Activated CD4-positive, alpha-beta memory T cell treated with anti-CD3 and anti-CD28 coated beads, Interleukin-2, amount 10 ng/mL, durations not matched to agents 7 days and 5 days (primary cell): ENCODE results near the gene RMND5A. TPM values are rescaled to one million over a fixed set of nuclear protein-coding genes. Genes with fewer than 3 reads are reported as not detected.

ENCODE experiments used
- CTCF ChIA-PET: fragments of 350-600 bp; sonication (Branson Sonifier 250); formaldehyde crosslinking; loops from one replicate; lab custom pipeline; 2021; ENCODE audit warnings: antibody characterized with exemption, inconsistent platforms; lab: Charles Lee
- POLR2A ChIA-PET: fragments of 350-600 bp; sonication (Branson Sonifier 250); formaldehyde crosslinking; loops from one replicate; lab custom pipeline; 2021; ENCODE audit warnings: antibody characterized with exemption; lab: Charles Lee
- DNase-seq: peaks from one replicate; pipeline ENCODE4 v3.0.0-alpha.2; 2020
- H3K27ac Mint-ChIP-seq: one replicate; pipeline ENCODE4 v1.8.0; 2021; ENCODE audit warnings: mild to moderate bottlenecking, mixed read lengths
- H3K27me3 Mint-ChIP-seq: one replicate; pipeline ENCODE4 v1.8.0; 2021; ENCODE audit warnings: mixed read lengths
- H3K36me3 Mint-ChIP-seq: one replicate; pipeline ENCODE4 v1.8.0; 2021; ENCODE audit warnings: low read depth, mixed read lengths
- H3K4me1 Mint-ChIP-seq: one replicate; pipeline ENCODE4 v1.8.0; 2021; ENCODE audit warnings: mixed read lengths
- H3K4me3 Mint-ChIP-seq: one replicate; pipeline ENCODE4 v1.8.0; 2021; ENCODE audit warnings: mild to moderate bottlenecking, mixed read lengths
- H3K9me3 Mint-ChIP-seq: one replicate; pipeline ENCODE4 v1.8.0; 2021; ENCODE audit warnings: mixed read lengths
- total RNA-seq, 2 experiments: library from RNA; stranded (reverse); gene quantifications; one replicate each; pipeline ENCODE4 v1.2.3, GENCODE V29; 2021

The RMND5A gene
- total RNA-seq, 2 experiments from 2014 or later, result 27.5 to 29.6 TPM

GRCh38 chr2:86793752-86794151, 73.7 kb downstream of the RMND5A start:
- CTCF ChIA-PET, result no interaction called here
- H3K27me3 Mint-ChIP-seq, result peaks cover 67% of the 10 kb centered on the region
- peak overlapping the region; percentile 9 for H3K27ac Mint-ChIP-seq
- peaks cover 40% of the 10 kb centered on the region for H3K4me1 Mint-ChIP-seq
- peaks cover 22% of the 10 kb centered on the region for H3K9me3 Mint-ChIP-seq
- H3K4me3 Mint-ChIP-seq, result no peak overlapping the region
- no peak for DNase-seq
- POLR2A ChIA-PET, result no interaction called here
- peaks cover 19% of the 10 kb centered on the region for H3K36me3 Mint-ChIP-seq

- Mint-ChIP-seq H3K36me3 (peaks cover 19% of the 10 kb centered on the region), H3K4me1 (peaks cover 39% of the 10 kb centered on the region), H3K9me3 (peaks cover 22% of the 10 kb centered on the region), H3K4me3 (no peak overlapping the region), H3K27ac (no peak overlapping the region), H3K27me3 (peaks cover 60% of the 10 kb centered on the region)
- CTCF ChIA-PET, result interaction anchor here (1.0 kb wide), 1 partner anchor 12 kb away, joined by 4 read pairs; no protein-coding TSS in a partner anchor
- POLR2A ChIA-PET, result no interaction called here
- no peak for DNase-seq
These were observed 74.8 kb downstream of the RMND5A start for GRCh38 chr2:86794861-86795260.

- CTCF ChIA-PET, result no interaction called here
- DNase-seq, result no peak
These were observed 80.9 kb downstream of the RMND5A start for GRCh38 chr2:86800856-86801567.

GRCh38 chr2:86806059-86806857, 86.2 kb downstream of the RMND5A start:
- no peaks in the 10 kb centered on the region for H3K36me3 Mint-ChIP-seq
- H3K27ac Mint-ChIP-seq, result no peak overlapping the region
- no peak overlapping the region for H3K4me3 Mint-ChIP-seq
- no peaks in the 10 kb centered on the region for H3K9me3 Mint-ChIP-seq
- POLR2A ChIA-PET, result interaction anchor here (0.6 kb wide), 1 partner anchor 37 kb away, joined by 3 read pairs; no protein-coding TSS in a partner anchor
- no peak for DNase-seq
- H3K4me1 Mint-ChIP-seq, result peaks cover 27% of the 10 kb centered on the region
- peaks cover 44% of the 10 kb centered on the region for H3K27me3 Mint-ChIP-seq
- CTCF ChIA-PET, result interaction anchor here (0.6 to 3.5 kb wide), 3 partner anchors 11 to 42 kb away, joined by 4 to 11 read pairs (median 5); no protein-coding TSS in a partner anchor

More at GRCh38 chr2:86800856-86801567, 80.9 kb downstream of the RMND5A start:
- H3K9me3 Mint-ChIP-seq, result peaks cover 13% of the 10 kb centered on the region
- H3K27ac Mint-ChIP-seq, result no peak overlapping the region
- H3K27me3 Mint-ChIP-seq, result peaks cover 20% of the 10 kb centered on the region
- POLR2A ChIA-PET, result no interaction called here
- H3K4me3 Mint-ChIP-seq, result no peak overlapping the region
- H3K36me3 Mint-ChIP-seq, result peaks cover 12% of the 10 kb centered on the region
- peaks cover 2% of the 10 kb centered on the region for H3K4me1 Mint-ChIP-seq

- no peak for DNase-seq
- no peak overlapping the region for H3K27ac Mint-ChIP-seq
- no peaks in the 10 kb centered on the region for H3K36me3 Mint-ChIP-seq
- peaks cover 27% of the 10 kb centered on the region for H3K4me1 Mint-ChIP-seq
- ChIA-PET CTCF (interaction anchor here (1.0 to 3.5 kb wide), 3 partner anchors 12 to 365 kb away, joined by 3 to 11 read pairs (median 4); no protein-coding TSS in a partner anchor), POLR2A (no interaction called here)
- peaks cover 52% of the 10 kb centered on the region for H3K27me3 Mint-ChIP-seq
- H3K4me3 Mint-ChIP-seq, result peak overlapping the region; percentile 78
- no peaks in the 10 kb centered on the region for H3K9me3 Mint-ChIP-seq
These were observed 87.0 kb downstream of the RMND5A start for GRCh38 chr2:86807133-86807467.

GRCh38 chr2:86807468-86808275, 87.6 kb downstream of the RMND5A start:
- Mint-ChIP-seq H3K36me3 (no peaks in the 10 kb centered on the region), H3K9me3 (no peaks in the 10 kb centered on the region), H3K4me3 (peak overlapping the region; percentile 78), H3K27ac (no peak overlapping the region), H3K27me3 (peaks cover 56% of the 10 kb centered on the region), H3K4me1 (peaks cover 27% of the 10 kb centered on the region)
- CTCF ChIA-PET, result interaction anchor here (0.8 to 3.5 kb wide), 8 partner anchors 8 to 365 kb away, joined by 3 to 11 read pairs (median 4); no protein-coding TSS in a partner anchor
- peak; percentile 34 for DNase-seq
- POLR2A ChIA-PET, result no interaction called here

- ChIA-PET POLR2A (no interaction called here), CTCF (interaction anchor here (0.6 to 3.5 kb wide), 6 partner anchors 9 to 44 kb away, joined by 3 to 11 read pairs (median 4); no protein-coding TSS in a partner anchor)
- Mint-ChIP-seq H3K27ac (no peak overlapping the region), H3K4me3 (peak overlapping the region; percentile 78), H3K36me3 (no peaks in the 10 kb centered on the region), H3K27me3 (peaks cover 60% of the 10 kb centered on the region), H3K4me1 (peaks cover 27% of the 10 kb centered on the region), H3K9me3 (no peaks in the 10 kb centered on the region)
- peak; percentile 92 for DNase-seq
These were observed 88.4 kb downstream of the RMND5A start for GRCh38 chr2:86808315-86809161.

GRCh38 chr2:86809481-86810121, 89.5 kb downstream of the RMND5A start:
- H3K4me3 Mint-ChIP-seq, result no peak overlapping the region
- no peaks in the 10 kb centered on the region for H3K36me3 Mint-ChIP-seq
- peaks cover 62% of the 10 kb centered on the region for H3K27me3 Mint-ChIP-seq
- no peaks in the 10 kb centered on the region for H3K9me3 Mint-ChIP-seq
- H3K4me1 Mint-ChIP-seq, result peaks cover 27% of the 10 kb centered on the region
- POLR2A ChIA-PET, result no interaction called here
- H3K27ac Mint-ChIP-seq, result no peak overlapping the region
- CTCF ChIA-PET, result interaction anchor here (0.6 to 3.5 kb wide), 3 partner anchors 10 to 45 kb away, joined by 4 to 11 read pairs (median 6); no protein-coding TSS in a partner anchor
- DNase-seq, result no peak

GRCh38 chr2:86815611-86816010, 95.5 kb downstream of the RMND5A start:
- Mint-ChIP-seq H3K36me3 (no peaks in the 10 kb centered on the region), H3K27me3 (peaks cover 40% of the 10 kb centered on the region), H3K27ac (no peak overlapping the region), H3K4me3 (no peak overlapping the region), H3K9me3 (no peaks in the 10 kb centered on the region), H3K4me1 (no peaks in the 10 kb centered on the region)
- ChIA-PET CTCF (no interaction called here), POLR2A (no interaction called here)
- no peak for DNase-seq

- ChIA-PET POLR2A (no interaction called here), CTCF (no interaction called here)
- H3K4me1 Mint-ChIP-seq, result no peaks in the 10 kb centered on the region
- no peaks in the 10 kb centered on the region for H3K36me3 Mint-ChIP-seq
- H3K27me3 Mint-ChIP-seq, result peaks cover 23% of the 10 kb centered on the region
- H3K4me3 Mint-ChIP-seq, result no peak overlapping the region
- H3K9me3 Mint-ChIP-seq, result peaks cover 2% of the 10 kb centered on the region
- no peak overlapping the region for H3K27ac Mint-ChIP-seq
- no peak for DNase-seq
These were observed 98.2 kb downstream of the RMND5A start for GRCh38 chr2:86818114-86818801.

- Mint-ChIP-seq H3K27ac (no peak overlapping the region), H3K9me3 (peaks cover 2% of the 10 kb centered on the region), H3K36me3 (no peaks in the 10 kb centered on the region), H3K4me1 (no peaks in the 10 kb centered on the region), H3K27me3 (peaks cover 20% of the 10 kb centered on the region), H3K4me3 (no peak overlapping the region)
- ChIA-PET CTCF (interaction anchor here (1.0 kb wide), 1 partner anchor 11 kb away, joined by 3 read pairs; no protein-coding TSS in a partner anchor), POLR2A (no interaction called here)
- DNase-seq, result no peak
These were observed 98.9 kb downstream of the RMND5A start for GRCh38 chr2:86818957-86819356.
